SK-N-SH (cell line): ENCODE data around the gene ALG11.

Source experiments
- CHD2 ChIP-seq: fragments of 150-350 bp; IDR thresholded peaks from 2 replicates; pipeline ENCODE4 v1.6.1; 2018; ENCODE audit warnings: low read length; ENCODE audit not compliant: partially characterized antibody
- EZH2phosphoT487 ChIP-seq: fragments of 200-600 bp; sonication (generic); IDR thresholded peaks from 2 replicates; pipeline ENCODE4 v1.6.1; 2017; ENCODE audit warnings: low read depth, mixed run types, mild to moderate bottlenecking, antibody characterized with exemption, moderate library complexity, borderline replicate concordance
- NFIC ChIP-seq: IDR thresholded peaks from 2 replicates; pipeline ENCODE4 v1.4.0; 2012; ENCODE audit warnings: borderline replicate concordance
- NRF1 ChIP-seq: IDR thresholded peaks from 2 replicates; pipeline ENCODE4 v1.6.1; 2012; ENCODE audit warnings: low read depth, mild to moderate bottlenecking, low read length
- RCOR1 ChIP-seq: fragments of 150-350 bp; IDR thresholded peaks from 2 replicates; pipeline ENCODE4 v1.6.1; 2017; ENCODE audit warnings: antibody characterized with exemption, low read length
- RXRA ChIP-seq: IDR thresholded peaks from 2 replicates; pipeline ENCODE4 v1.4.0; 2012; ENCODE audit warnings: low read depth, mild to moderate bottlenecking, borderline replicate concordance
- TAF1 ChIP-seq: IDR thresholded peaks from 2 replicates; pipeline ENCODE4 v1.6.1; 2012; ENCODE audit warnings: low read depth, mild to moderate bottlenecking, low read length, moderate library complexity, borderline replicate concordance
- YY1 ChIP-seq: IDR thresholded peaks from 2 replicates; pipeline ENCODE4 v1.4.0; 2012; ENCODE audit warnings: low read depth, mild to moderate bottlenecking
- TF ChIP-seq, protein P1 (sequence below): IDR thresholded peaks from 2 replicates; pipeline ENCODE4 v1.6.1; 2012; ENCODE audit warnings: mild to moderate bottlenecking, low read depth, low read length, moderate library complexity
- TF ChIP-seq, protein P2 (sequence below): fragments of 200-600 bp; sonication (generic); IDR thresholded peaks from 2 replicates; pipeline ENCODE4 v1.6.1; 2017; ENCODE audit warnings: antibody characterized with exemption, mild to moderate bottlenecking, moderate library complexity
- TF ChIP-seq, protein P3 (sequence below): IDR thresholded peaks from 2 replicates; pipeline ENCODE4 v1.4.0; 2012; ENCODE audit warnings: low read depth, borderline replicate concordance
- TF ChIP-seq, protein P4 (sequence below): fragments of 150-350 bp; IDR thresholded peaks from 2 replicates; pipeline ENCODE4 v1.6.1; 2017; ENCODE audit warnings: antibody characterized with exemption, low read length, low read depth, borderline replicate concordance
- TF ChIP-seq, protein P5 (sequence below): IDR thresholded peaks from 2 replicates; pipeline ENCODE4 v1.4.0; 2012; ENCODE audit warnings: low read depth

DNA sequence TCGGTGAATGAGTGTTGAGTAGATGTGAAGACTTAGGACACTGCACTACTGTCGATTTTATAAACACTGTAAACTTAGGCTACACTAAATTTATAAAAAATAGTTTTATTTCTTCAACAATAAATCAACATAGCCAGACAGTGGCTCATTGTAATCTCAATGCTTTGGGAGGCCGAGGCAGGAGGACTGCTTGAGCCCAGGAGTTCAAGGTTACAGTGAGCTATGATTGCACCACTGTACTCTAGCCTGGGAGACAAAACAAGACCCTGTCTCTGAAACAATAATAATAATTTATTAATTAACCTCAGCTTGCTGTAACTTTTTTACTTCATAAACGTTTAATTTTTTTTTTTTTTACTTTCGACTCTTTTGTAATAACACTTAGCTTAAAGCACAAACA, 35.3 kb upstream of the ALG11 start:
- TF ChIP-seq, protein P1, sequence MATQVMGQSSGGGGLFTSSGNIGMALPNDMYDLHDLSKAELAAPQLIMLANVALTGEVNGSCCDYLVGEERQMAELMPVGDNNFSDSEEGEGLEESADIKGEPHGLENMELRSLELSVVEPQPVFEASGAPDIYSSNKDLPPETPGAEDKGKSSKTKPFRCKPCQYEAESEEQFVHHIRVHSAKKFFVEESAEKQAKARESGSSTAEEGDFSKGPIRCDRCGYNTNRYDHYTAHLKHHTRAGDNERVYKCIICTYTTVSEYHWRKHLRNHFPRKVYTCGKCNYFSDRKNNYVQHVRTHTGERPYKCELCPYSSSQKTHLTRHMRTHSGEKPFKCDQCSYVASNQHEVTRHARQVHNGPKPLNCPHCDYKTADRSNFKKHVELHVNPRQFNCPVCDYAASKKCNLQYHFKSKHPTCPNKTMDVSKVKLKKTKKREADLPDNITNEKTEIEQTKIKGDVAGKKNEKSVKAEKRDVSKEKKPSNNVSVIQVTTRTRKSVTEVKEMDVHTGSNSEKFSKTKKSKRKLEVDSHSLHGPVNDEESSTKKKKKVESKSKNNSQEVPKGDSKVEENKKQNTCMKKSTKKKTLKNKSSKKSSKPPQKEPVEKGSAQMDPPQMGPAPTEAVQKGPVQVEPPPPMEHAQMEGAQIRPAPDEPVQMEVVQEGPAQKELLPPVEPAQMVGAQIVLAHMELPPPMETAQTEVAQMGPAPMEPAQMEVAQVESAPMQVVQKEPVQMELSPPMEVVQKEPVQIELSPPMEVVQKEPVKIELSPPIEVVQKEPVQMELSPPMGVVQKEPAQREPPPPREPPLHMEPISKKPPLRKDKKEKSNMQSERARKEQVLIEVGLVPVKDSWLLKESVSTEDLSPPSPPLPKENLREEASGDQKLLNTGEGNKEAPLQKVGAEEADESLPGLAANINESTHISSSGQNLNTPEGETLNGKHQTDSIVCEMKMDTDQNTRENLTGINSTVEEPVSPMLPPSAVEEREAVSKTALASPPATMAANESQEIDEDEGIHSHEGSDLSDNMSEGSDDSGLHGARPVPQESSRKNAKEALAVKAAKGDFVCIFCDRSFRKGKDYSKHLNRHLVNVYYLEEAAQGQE, result no peak
- TF ChIP-seq, protein P2, sequence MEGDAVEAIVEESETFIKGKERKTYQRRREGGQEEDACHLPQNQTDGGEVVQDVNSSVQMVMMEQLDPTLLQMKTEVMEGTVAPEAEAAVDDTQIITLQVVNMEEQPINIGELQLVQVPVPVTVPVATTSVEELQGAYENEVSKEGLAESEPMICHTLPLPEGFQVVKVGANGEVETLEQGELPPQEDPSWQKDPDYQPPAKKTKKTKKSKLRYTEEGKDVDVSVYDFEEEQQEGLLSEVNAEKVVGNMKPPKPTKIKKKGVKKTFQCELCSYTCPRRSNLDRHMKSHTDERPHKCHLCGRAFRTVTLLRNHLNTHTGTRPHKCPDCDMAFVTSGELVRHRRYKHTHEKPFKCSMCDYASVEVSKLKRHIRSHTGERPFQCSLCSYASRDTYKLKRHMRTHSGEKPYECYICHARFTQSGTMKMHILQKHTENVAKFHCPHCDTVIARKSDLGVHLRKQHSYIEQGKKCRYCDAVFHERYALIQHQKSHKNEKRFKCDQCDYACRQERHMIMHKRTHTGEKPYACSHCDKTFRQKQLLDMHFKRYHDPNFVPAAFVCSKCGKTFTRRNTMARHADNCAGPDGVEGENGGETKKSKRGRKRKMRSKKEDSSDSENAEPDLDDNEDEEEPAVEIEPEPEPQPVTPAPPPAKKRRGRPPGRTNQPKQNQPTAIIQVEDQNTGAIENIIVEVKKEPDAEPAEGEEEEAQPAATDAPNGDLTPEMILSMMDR, result no peak
- TF ChIP-seq TAF1 (no peak), NRF1 (no peak), NFIC (no peak), EZH2phosphoT487 (no peak), RCOR1 (no peak), CHD2 (no peak), YY1 (no peak), RXRA (no peak)
- TF ChIP-seq, protein P3, sequence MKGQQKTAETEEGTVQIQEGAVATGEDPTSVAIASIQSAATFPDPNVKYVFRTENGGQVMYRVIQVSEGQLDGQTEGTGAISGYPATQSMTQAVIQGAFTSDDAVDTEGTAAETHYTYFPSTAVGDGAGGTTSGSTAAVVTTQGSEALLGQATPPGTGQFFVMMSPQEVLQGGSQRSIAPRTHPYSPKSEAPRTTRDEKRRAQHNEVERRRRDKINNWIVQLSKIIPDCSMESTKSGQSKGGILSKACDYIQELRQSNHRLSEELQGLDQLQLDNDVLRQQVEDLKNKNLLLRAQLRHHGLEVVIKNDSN, result no peak
- TF ChIP-seq, protein P4, sequence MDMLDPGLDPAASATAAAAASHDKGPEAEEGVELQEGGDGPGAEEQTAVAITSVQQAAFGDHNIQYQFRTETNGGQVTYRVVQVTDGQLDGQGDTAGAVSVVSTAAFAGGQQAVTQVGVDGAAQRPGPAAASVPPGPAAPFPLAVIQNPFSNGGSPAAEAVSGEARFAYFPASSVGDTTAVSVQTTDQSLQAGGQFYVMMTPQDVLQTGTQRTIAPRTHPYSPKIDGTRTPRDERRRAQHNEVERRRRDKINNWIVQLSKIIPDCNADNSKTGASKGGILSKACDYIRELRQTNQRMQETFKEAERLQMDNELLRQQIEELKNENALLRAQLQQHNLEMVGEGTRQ, result no peak
- TF ChIP-seq, protein P5, sequence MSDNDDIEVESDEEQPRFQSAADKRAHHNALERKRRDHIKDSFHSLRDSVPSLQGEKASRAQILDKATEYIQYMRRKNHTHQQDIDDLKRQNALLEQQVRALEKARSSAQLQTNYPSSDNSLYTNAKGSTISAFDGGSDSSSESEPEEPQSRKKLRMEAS, result no peak
